ENCODE data around the gene NRXN3.

Gene NRXN3

GRCh38 chr14:79383475-79383874, 1213.3 kb downstream of the NRXN3 start:
- no peak overlapping the region for H3K4me3 ChIP-seq (ENCODE audit: low read depth, low read length)
- no peak for DNase-seq (ENCODE audit: low read depth)
- no peak for TF ChIP-seq CTCF (IDR thresholded peaks at IDR 0.05; ENCODE audit: insufficient read depth, low read depth, low read length, missing control alignments)

GRCh38 chr14:79395061-79395460, 1224.9 kb downstream of the NRXN3 start:
- DNase-seq (ENCODE audit: low read depth), result no peak
- no peak for TF ChIP-seq CTCF (IDR thresholded peaks at IDR 0.05; ENCODE audit: insufficient read depth, low read depth, low read length, missing control alignments)
- H3K4me3 ChIP-seq (ENCODE audit: low read depth, low read length), result no peak overlapping the region

DNA sequence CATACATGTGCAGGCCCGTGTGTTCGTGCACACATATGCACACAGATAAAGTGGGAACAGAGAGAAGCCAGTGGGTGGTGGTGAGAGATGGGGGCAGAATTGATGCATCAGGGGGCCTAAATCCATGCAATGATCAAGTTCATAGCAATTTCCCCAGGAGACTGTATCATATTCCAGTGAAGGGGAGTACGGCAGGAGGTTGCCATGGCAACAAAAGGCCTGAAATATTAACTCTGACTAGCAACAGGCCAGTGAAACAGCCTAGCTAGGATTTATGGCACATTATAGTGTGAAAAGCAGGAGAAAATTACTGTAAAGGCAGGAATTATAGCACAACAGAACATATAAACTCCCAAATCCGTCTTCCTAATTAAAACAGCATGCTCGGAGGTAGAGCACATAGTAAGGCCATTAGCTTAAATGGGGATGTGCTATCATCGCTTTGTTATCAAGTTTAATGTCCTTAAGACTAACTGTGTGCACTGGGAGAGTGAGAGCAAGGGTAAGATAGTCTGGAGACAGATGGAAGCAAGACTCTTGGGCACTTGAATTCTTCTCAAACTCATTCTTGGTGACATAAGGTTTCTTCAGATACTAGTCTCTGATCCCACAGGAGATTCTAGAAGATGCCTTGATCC, 1234.8 kb downstream of the NRXN3 start:
- no peak for DNase-seq (ENCODE audit: low read depth)
- TF ChIP-seq CTCF (IDR thresholded peaks at IDR 0.05; ENCODE audit: insufficient read depth, low read depth, low read length, missing control alignments), result no peak
- H3K4me3 ChIP-seq (ENCODE audit: low read depth, low read length), result no peak overlapping the region

GRCh38 chr14:79405512-79405910, 1235.3 kb downstream of the NRXN3 start:
- no peak for DNase-seq (ENCODE audit: low read depth)
- no peak overlapping the region for H3K4me3 ChIP-seq (ENCODE audit: low read depth, low read length)
- no peak for TF ChIP-seq CTCF (IDR thresholded peaks at IDR 0.05; ENCODE audit: insufficient read depth, low read depth, low read length, missing control alignments)

DNA sequence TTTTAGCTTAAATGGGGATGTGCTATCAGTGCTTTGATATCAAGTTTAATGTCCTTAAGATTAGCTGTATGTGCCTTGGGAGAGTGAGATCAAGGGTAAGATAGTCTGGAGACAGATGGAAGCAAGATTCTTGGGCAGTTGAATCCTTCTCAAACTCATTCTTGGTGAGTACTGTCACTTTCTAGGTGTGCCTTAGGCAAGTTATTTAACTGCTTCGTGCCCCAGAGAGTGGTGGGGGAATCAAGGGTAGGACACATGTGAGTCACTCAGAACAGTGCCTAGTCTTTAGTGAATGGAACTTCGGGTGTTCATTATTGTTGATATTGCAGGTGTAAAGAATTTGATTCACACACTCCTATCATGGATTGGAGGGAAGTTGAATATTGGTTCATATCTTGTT, 1237.4 kb downstream of the NRXN3 start:
- no peak overlapping the region for H3K4me3 ChIP-seq (ENCODE audit: low read depth, low read length)
- TF ChIP-seq CTCF (IDR thresholded peaks at IDR 0.05; ENCODE audit: insufficient read depth, low read depth, low read length, missing control alignments), result no peak
- no peak for DNase-seq (ENCODE audit: low read depth)

DNA sequence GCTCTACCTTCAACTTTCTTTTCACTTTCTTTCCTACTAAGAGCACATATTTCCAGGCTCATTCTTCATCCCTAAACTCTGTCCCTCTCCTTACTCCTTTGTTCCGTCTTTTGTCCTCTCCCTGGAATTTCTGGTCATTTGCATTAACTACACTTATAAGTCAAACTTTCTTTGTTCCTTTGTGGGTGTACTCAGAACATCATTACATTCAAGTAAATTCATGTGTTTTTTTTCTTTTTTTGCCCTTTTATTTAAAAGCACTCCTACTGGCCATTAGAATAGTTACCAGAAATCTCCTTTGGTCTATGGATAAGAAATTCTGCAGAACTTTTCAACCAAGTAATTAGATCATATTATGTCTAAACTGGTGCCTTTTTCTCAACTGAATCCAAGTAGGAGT, 1238.5 kb downstream of the NRXN3 start:
- no peak for TF ChIP-seq CTCF (IDR thresholded peaks at IDR 0.05; ENCODE audit: insufficient read depth, low read depth, low read length, missing control alignments)

More for the DNA sequence above, 1238.5 kb downstream of the NRXN3 start:
- DNase-seq (ENCODE audit: low read depth), result no peak
- no peak overlapping the region for H3K4me3 ChIP-seq (ENCODE audit: low read depth, low read length)
